B cell (primary cell): Measurements from ENCODE around the gene G2E3. TPM values are rescaled to one million over a fixed set of nuclear protein-coding genes. Genes with fewer than 3 reads are reported as not detected.

Experiments used
- ATAC-seq: fragments of 200-7000 bp; cut with Tn5 transposase; one replicate; pipeline ENCODE4 v1.10.0; 2021; ENCODE audit warnings: low read depth, mild to moderate bottlenecking, moderate number of reproducible peaks, moderate library complexity
- CTCF ChIA-PET: fragments of 350-600 bp; sonication (Branson Sonifier 250); formaldehyde crosslinking; loops from one replicate; lab custom pipeline; 2021; ENCODE audit warnings: antibody characterized with exemption, inconsistent platforms; lab: Charles Lee
- POLR2A ChIA-PET: fragments of 350-600 bp; sonication (Branson Sonifier 250); formaldehyde crosslinking; loops from one replicate; lab custom pipeline; 2021; ENCODE audit warnings: antibody characterized with exemption; lab: Charles Lee
- DNase-seq: peaks from one replicate; pipeline ENCODE4 v3.0.0; 2013
- H2AFZ ChIP-seq: 2 replicates; pipeline ENCODE4 v1.6.1; 2012; ENCODE audit warnings: mild to moderate bottlenecking, low read depth, low read length; ENCODE audit not compliant: insufficient read depth, poor library complexity, severe bottlenecking
- H3K27ac ChIP-seq, 2 donors: 1 replicate in 1 of 2; 2 replicates in 1 of 2; pipeline ENCODE4 v1.5.1; 2012 to 2013; ENCODE audit warnings: low read length in 2 of 2, mild to moderate bottlenecking in 2 of 2, moderate library complexity in 1 of 2
- H3K27me3 ChIP-seq, 4 experiments: fragments of 200-600 bp in 1 of 4; sonication (generic) in 1 of 4; replicated peaks in 1 of 4; 1 replicate in 2 of 4; 2 replicates in 2 of 4; pipeline versions ENCODE4 v1.6.1 to v1.7.0; 2013 to 2016; ENCODE audit warnings: low read length in 3 of 4, mild to moderate bottlenecking in 2 of 4, mixed read lengths in 1 of 4, moderate library complexity in 1 of 4; ENCODE audit not compliant: insufficient read depth in 4 of 4, control insufficient read depth in 3 of 4; ENCODE audit errors: control extremely low read depth in 1 of 4
- H3K36me3 ChIP-seq, 2 experiments: replicated peaks in 1 of 2; 1 replicate in 1 of 2; 2 replicates in 1 of 2; pipeline versions ENCODE4 v1.6.1 to v1.7.1; 2013; ENCODE audit warnings: low read length in 1 of 2; ENCODE audit not compliant: insufficient read depth in 2 of 2, control insufficient read depth in 1 of 2; ENCODE audit errors: control extremely low read depth in 1 of 2, extremely low read depth in 1 of 2
- H3K4me1 ChIP-seq, 2 donors: fragments of 200-600 bp in 1 of 2; sonication (generic) in 1 of 2; 1 replicate in 1 of 2; 2 replicates in 1 of 2; pipeline versions ENCODE4 v1.5.1 to v1.6.1; 2013 to 2017; ENCODE audit warnings: low read length in 2 of 2; ENCODE audit not compliant: control insufficient read depth in 2 of 2, insufficient read depth in 2 of 2
- H3K4me2 ChIP-seq: replicated peaks from 2 replicates; pipeline ENCODE3; 2012; ENCODE audit warnings: mild to moderate bottlenecking, low read depth, low read length; ENCODE audit not compliant: poor library complexity, severe bottlenecking
- H3K4me3 ChIP-seq, 5 experiments: fragments of 200-600 bp in 1 of 5; sonication (generic) in 1 of 5; 1 replicate in 3 of 5; 2 replicates in 2 of 5; pipeline versions ENCODE4 v1.5.1 to v1.7.0; 2011 to 2016; ENCODE audit warnings: low read length in 4 of 5, mild to moderate bottlenecking in 4 of 5, low read depth in 2 of 5, control low read depth in 1 of 5, moderate library complexity in 1 of 5; ENCODE audit not compliant: insufficient read depth in 1 of 5; ENCODE audit errors: control extremely low read depth in 1 of 5, extremely low read depth in 1 of 5
- H3K79me2 ChIP-seq: fragments of 200-600 bp; sonication (generic); one replicate; pipeline ENCODE4 v1.6.0; 2016; ENCODE audit warnings: low read length; ENCODE audit not compliant: control insufficient read depth, insufficient read depth
- H3K9ac ChIP-seq: fragments of 200-600 bp; sonication (generic); 2 replicates; pipeline ENCODE4 v1.6.1; 2017; ENCODE audit warnings: mild to moderate bottlenecking, low read length, moderate library complexity
- H3K9me3 ChIP-seq, 3 donors: one replicate each; pipeline versions ENCODE4 v1.6.1 to v1.7.1; 2013; ENCODE audit warnings: low read length in 2 of 3; ENCODE audit not compliant: control insufficient read depth in 2 of 3, insufficient read depth in 1 of 3; ENCODE audit errors: control extremely low read depth in 1 of 3
- H4K20me1 ChIP-seq: 2 replicates; pipeline ENCODE4 v1.6.0; 2012; ENCODE audit warnings: mild to moderate bottlenecking, low read length; ENCODE audit not compliant: insufficient read depth, control insufficient read depth, poor library complexity, severe bottlenecking
- H3K27ac Mint-ChIP-seq: one replicate; pipeline ENCODE4 v1.8.0; 2021; ENCODE audit warnings: mixed read lengths
- H3K27me3 Mint-ChIP-seq: one replicate; pipeline ENCODE4 v1.8.0; 2021; ENCODE audit warnings: mixed read lengths
- H3K4me1 Mint-ChIP-seq: one replicate; pipeline ENCODE4 v1.8.0; 2021; ENCODE audit warnings: mixed read lengths
- H3K4me3 Mint-ChIP-seq: one replicate; pipeline ENCODE4 v1.8.0; 2021; ENCODE audit warnings: mixed read lengths
- H3K9me3 Mint-ChIP-seq: one replicate; pipeline ENCODE4 v1.8.0; 2022; ENCODE audit warnings: mixed read lengths; ENCODE audit not compliant: insufficient read depth
- CTCF ChIP-seq: fragments of 200-600 bp; IDR thresholded peaks from one replicate; pipeline ENCODE4 v1.8.0; 2022; ENCODE audit warnings: antibody characterized with exemption, mild to moderate bottlenecking
- EZH2 ChIP-seq: IDR thresholded peaks from 2 replicates; pipeline ENCODE4 v1.6.1; 2012; ENCODE audit warnings: borderline replicate concordance, low read depth, mild to moderate bottlenecking, moderate library complexity, low read length; ENCODE audit not compliant: insufficient read depth, poor library complexity, severe bottlenecking
- WGBS: methylation state at CpG from one replicate; pipeline ENCODE4 v1.1.5; 2013; ENCODE audit warnings: missing lambda C conversion rate; ENCODE audit not compliant: insufficient coverage; 5-methylcytosine and 5-hydroxymethylcytosine counted together
- intact Hi-C: fragments of 100-400 bp; cut with micrococcal nuclease; formaldehyde crosslinking; loops from one replicate; pipeline ENCODE4 v1.10.0; 2022
- polyA plus RNA-seq: library from polyadenylated mRNA; depleted of rRNA; stranded (reverse); fragments of >200 nt; gene quantifications from 2 replicates; pipeline ENCODE4 v1.2.3, GENCODE V29; 2012
- total RNA-seq, 2 donors: library from RNA; stranded (reverse); fragments of 120-200 nt in 1 of 2; gene quantifications; 1 replicate in 1 of 2; 2 replicates in 1 of 2; pipeline versions ENCODE4 v1.2.3 to v1.2.4, GENCODE V29; 2013 to 2022

The G2E3 gene
- total and polyA plus RNA-seq, 2 donors (not counting 1 experiment from before 2014, with no cell fraction given), result 6.2 to 29.2 TPM

GRCh38 chr14:30517737-30518136 lies 41.2 kb upstream of the G2E3 start:
- CTCF ChIA-PET, result interaction anchor here (2.7 kb wide), 1 partner anchor 10 kb away, joined by 6 read pairs; no protein-coding TSS in a partner anchor
- no CpG with 5 or more reads among the region's 2 CpGs for WGBS

More at GRCh38 chr14:30517737-30518136, 41.2 kb upstream of the G2E3 start:
- POLR2A ChIA-PET, result no interaction called here
- DNase-seq, result no peak
- H4K20me1 ChIP-seq, result no peaks in the 10 kb centered on the region
- H3K9ac ChIP-seq, result no peak overlapping the region
- no peaks in the 10 kb centered on the region for H3K27me3 ChIP-seq
- H3K27me3 Mint-ChIP-seq, result peaks cover 21% of the 10 kb centered on the region
- H3K36me3 ChIP-seq, result no peaks in the 10 kb centered on the region
- intact Hi-C loops, result no loop called here
- no peaks in the 10 kb centered on the region for H3K79me2 ChIP-seq
- H3K4me3 Mint-ChIP-seq, result no peak overlapping the region
- H3K4me2 ChIP-seq, result no peak overlapping the region
- ATAC-seq, result no peak
- H3K27ac Mint-ChIP-seq, result no peak overlapping the region
- H3K9me3 Mint-ChIP-seq, result no peaks in the 10 kb centered on the region
- no peak for TF ChIP-seq CTCF
- no peak for TF ChIP-seq EZH2
- H3K4me3 ChIP-seq, result no peak overlapping the region
- H2AFZ ChIP-seq, result no peak overlapping the region
- H3K9me3 ChIP-seq, result no peaks in the 10 kb centered on the region
- H3K27ac ChIP-seq, result no peak overlapping the region
- H3K4me1 Mint-ChIP-seq, result peaks cover 5% of the 10 kb centered on the region
- peaks cover 0 to 4% of the 10 kb centered on the region in 2 donors for H3K4me1 ChIP-seq
